ENCODE data around the gene NOL9. TPM values are rescaled to one million over a fixed set of nuclear protein-coding genes. Genes with fewer than 3 reads are reported as not detected.

NOL9 gene
- total and polyA plus RNA-seq, 2 donors (not counting 3 experiments of a cell fraction or from before 2014, with no cell fraction given), result 14.1 to 42.9 TPM

DNA sequence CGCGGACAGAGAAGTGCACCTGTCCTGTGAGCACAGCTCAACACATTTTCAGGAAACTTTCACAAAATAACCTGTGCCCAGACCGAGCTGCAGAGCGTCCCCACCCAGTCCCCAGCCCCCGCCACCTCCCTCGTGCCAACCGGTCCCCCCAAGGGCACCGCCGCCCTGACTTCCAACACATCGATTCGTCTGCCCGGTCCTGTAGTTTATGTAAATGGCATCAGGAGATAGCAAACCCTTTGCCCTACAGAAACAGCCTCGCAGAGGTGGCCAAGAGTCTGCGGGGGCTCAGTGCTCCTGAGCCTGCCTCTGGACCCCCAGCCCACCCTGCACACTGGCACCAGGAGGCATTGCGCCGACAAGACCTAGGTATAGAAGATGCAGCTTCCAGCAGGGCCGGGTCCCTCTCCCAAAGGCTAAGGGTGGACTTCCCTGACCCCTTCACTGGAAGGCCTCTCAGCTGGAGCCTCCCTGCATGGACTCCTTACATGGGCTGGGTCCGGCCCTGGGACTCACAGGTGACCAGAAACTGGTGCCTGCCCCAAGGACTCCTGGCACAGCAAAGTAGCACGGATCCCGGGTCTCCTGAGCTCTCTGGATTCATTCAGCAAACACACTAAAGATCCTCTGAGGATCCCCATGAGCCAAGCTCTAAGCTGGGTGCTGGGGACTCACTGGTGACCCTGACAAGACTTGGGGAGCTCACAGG, 56.3 kb downstream of the NOL9 start:
- no peak overlapping the region for H3K9ac ChIP-seq (replicated peaks; ENCODE audit: extremely low read depth, insufficient read depth, low read length)
- no peak overlapping the region for H3K27ac ChIP-seq (ENCODE audit: insufficient read depth, low read depth, low read length)
- H2AFZ ChIP-seq (ENCODE audit: low read depth, low read length), result peak overlapping the region; percentile 75
- no peaks in the 10 kb centered on the region for H3K79me2 ChIP-seq (ENCODE audit: control insufficient read depth, insufficient read depth, low read length)
- no peak for FAIRE-seq
- H3K4me3 ChIP-seq (replicated peaks in 1 of 3; ENCODE audit: insufficient read depth in 1 of 3, low read depth in 1 of 3, low read length in 3 of 3), result peak overlapping the region; percentile 13 to 57 (median 27)
- ChIA-PET POLR2A (no interaction called here), CTCF (interaction anchor here (5.6 kb wide), 1 partner anchor 8 kb away, joined by 36 read pairs; the partner anchor contains the start of gene PLEKHG5)
- H3K36me3 ChIP-seq (ENCODE audit: control insufficient read depth in 2 of 2, extremely low read depth in 1 of 2, insufficient read depth in 2 of 2, low read length in 2 of 2), result no peaks in the 10 kb centered on the region
- H4K20me1 ChIP-seq (replicated peaks; ENCODE audit: control insufficient read depth, extremely low read depth, insufficient read depth, low read length), result no peaks in the 10 kb centered on the region
- H3K9me3 ChIP-seq (replicated peaks; ENCODE audit: control insufficient read depth, insufficient read depth, low read length), result no peaks in the 10 kb centered on the region
- no peaks in the 10 kb centered on the region for H3K9me1 ChIP-seq (replicated peaks; ENCODE audit: control insufficient read depth, extremely low read depth, insufficient read depth, low read length)
- DNase-seq (ENCODE audit: low read depth, low spot score), result no peak
- dilution Hi-C loops (cut with MboI; ENCODE audit: extremely low pct_ligation_motif_present, low sequenced_read_pairs) (no loop called here), intact Hi-C loops (cut with micrococcal nuclease) (loop anchor here (10.0 kb wide), 1 partner anchor 287 kb away; the partner anchor contains the start of gene CAMTA1)
- peak overlapping the region; percentile 78 for H3K4me2 ChIP-seq (ENCODE audit: insufficient read depth, low read length)
- peaks cover 17% of the 10 kb centered on the region for H3K4me1 ChIP-seq (ENCODE audit: control insufficient read depth, extremely low read depth, insufficient read depth, low read length)
- TF ChIP-seq POLR2A (IDR thresholded peaks at IDR 0.05; ENCODE audit: low read depth, low read length), result no peak
- TF ChIP-seq, protein P1, sequence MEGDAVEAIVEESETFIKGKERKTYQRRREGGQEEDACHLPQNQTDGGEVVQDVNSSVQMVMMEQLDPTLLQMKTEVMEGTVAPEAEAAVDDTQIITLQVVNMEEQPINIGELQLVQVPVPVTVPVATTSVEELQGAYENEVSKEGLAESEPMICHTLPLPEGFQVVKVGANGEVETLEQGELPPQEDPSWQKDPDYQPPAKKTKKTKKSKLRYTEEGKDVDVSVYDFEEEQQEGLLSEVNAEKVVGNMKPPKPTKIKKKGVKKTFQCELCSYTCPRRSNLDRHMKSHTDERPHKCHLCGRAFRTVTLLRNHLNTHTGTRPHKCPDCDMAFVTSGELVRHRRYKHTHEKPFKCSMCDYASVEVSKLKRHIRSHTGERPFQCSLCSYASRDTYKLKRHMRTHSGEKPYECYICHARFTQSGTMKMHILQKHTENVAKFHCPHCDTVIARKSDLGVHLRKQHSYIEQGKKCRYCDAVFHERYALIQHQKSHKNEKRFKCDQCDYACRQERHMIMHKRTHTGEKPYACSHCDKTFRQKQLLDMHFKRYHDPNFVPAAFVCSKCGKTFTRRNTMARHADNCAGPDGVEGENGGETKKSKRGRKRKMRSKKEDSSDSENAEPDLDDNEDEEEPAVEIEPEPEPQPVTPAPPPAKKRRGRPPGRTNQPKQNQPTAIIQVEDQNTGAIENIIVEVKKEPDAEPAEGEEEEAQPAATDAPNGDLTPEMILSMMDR (IDR thresholded peaks at IDR 0.05; ENCODE audit: extremely low read depth in 1 of 2, insufficient read depth in 1 of 2, low read depth in 1 of 2, low read length in 2 of 2), result no peak
- TF ChIP-seq MYC (IDR thresholded peaks at IDR 0.05; ENCODE audit: low read depth, low read length), result no peak
- TF ChIP-seq, protein P2, sequence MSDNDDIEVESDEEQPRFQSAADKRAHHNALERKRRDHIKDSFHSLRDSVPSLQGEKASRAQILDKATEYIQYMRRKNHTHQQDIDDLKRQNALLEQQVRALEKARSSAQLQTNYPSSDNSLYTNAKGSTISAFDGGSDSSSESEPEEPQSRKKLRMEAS (IDR thresholded peaks at IDR 0.05; ENCODE audit: insufficient read depth, insufficient read length), result no peak
- TF ChIP-seq JUN (IDR thresholded peaks at IDR 0.05; ENCODE audit: borderline replicate concordance, insufficient read depth, insufficient read length, low read depth), result no peak
- no peak for TF ChIP-seq EZH2 (IDR thresholded peaks at IDR 0.05; ENCODE audit: borderline replicate concordance, low read depth, low read length, severe bottlenecking)
- no peak for TF ChIP-seq POLR2AphosphoS5 (IDR thresholded peaks at IDR 0.05; ENCODE audit: insufficient read depth, low read depth, low read length)
- TF ChIP-seq GATA2 (IDR thresholded peaks at IDR 0.05; ENCODE audit: insufficient read depth, insufficient read length, low read depth, low read length), result no peak
- no peak for TF ChIP-seq FOS (IDR thresholded peaks at IDR 0.05; ENCODE audit: borderline replicate concordance, insufficient read depth, low read length)
- no peaks in the 10 kb centered on the region for H3K27me3 ChIP-seq (ENCODE audit: control insufficient read depth in 2 of 2, insufficient read depth in 2 of 2, low read length in 2 of 2)
- no TSS peak for BruUV-seq (replicated peaks)

Data from endothelial cell of umbilical vein (primary cell).